HAP-1 (cell line): ENCODE results near the gene EHBP1.
A peak's percentile ranks its signal among the peaks of the same experiment; 100 is the strongest.

Experiments
- DNase-seq, 2 experiments: peaks; one replicate each; pipeline ENCODE4 v3.0.0-alpha.2; 2016 to 2020; ENCODE audit warnings: low spot score in 2 of 2
- H3K27me3 ChIP-seq: fragments of 250-450 bp; sonication (Bioruptor Pico); 2 replicates; pipeline ENCODE4 v1.5.1; 2020; ENCODE audit warnings: low read depth, mild to moderate bottlenecking, moderate library complexity
- H3K36me3 ChIP-seq: fragments of 250-450 bp; sonication (Bioruptor Pico); replicated peaks from 2 replicates; pipeline ENCODE4 v1.5.1; 2020; ENCODE audit warnings: mild to moderate bottlenecking
- H3K4me1 ChIP-seq: fragments of 250-450 bp; sonication (Bioruptor Pico); 2 replicates; pipeline ENCODE4 v1.5.1; 2020; ENCODE audit warnings: mild to moderate bottlenecking
- H3K4me3 ChIP-seq: fragments of 250-450 bp; sonication (Bioruptor Pico); 2 replicates; pipeline ENCODE4 v1.5.1; 2020; ENCODE audit warnings: mild to moderate bottlenecking, moderate library complexity
- H3K9me3 ChIP-seq: fragments of 250-450 bp; sonication (Bioruptor Pico); 2 replicates; pipeline ENCODE4 v1.5.1; 2020; ENCODE audit warnings: mild to moderate bottlenecking, moderate library complexity
- in situ Hi-C: fragments of 300-500 bp; cut with MboI; formaldehyde crosslinking; loops from 3 replicates; pipeline ENCODE4 v1.14.3; 2020; ENCODE audit warnings: low sequenced_read_pairs, inconsistent platforms, mixed read lengths

EHBP1 gene

GRCh38 chr2:62933398-62933917 is 227.9 kb downstream of the EHBP1 start:
- Histone ChIP-seq H3K36me3 (no peaks in the 10 kb centered on the region), H3K4me3 (no peak overlapping the region), H3K4me1 (peaks cover 18% of the 10 kb centered on the region), H3K27me3 (no peaks in the 10 kb centered on the region), H3K9me3 (no peaks in the 10 kb centered on the region)
- DNase-seq, result no peak
- in situ Hi-C loops, result no loop called here

GRCh38 chr2:62934517-62934916 is 229.0 kb downstream of the EHBP1 start:
- Histone ChIP-seq H3K4me3 (no peak overlapping the region), H3K4me1 (peaks cover 18% of the 10 kb centered on the region), H3K9me3 (no peaks in the 10 kb centered on the region), H3K36me3 (no peaks in the 10 kb centered on the region), H3K27me3 (no peaks in the 10 kb centered on the region)
- in situ Hi-C loops, result no loop called here
- DNase-seq, result peak; percentile 22 to 48

GRCh38 chr2:62938126-62938525 is 232.6 kb downstream of the EHBP1 start:
- no peak for DNase-seq
- H3K4me1 ChIP-seq, result peaks cover 17% of the 10 kb centered on the region
- H3K4me3 ChIP-seq, result no peak overlapping the region
- H3K36me3 ChIP-seq, result no peaks in the 10 kb centered on the region
- no peaks in the 10 kb centered on the region for H3K27me3 ChIP-seq
- in situ Hi-C loops, result no loop called here
- H3K9me3 ChIP-seq, result no peaks in the 10 kb centered on the region

GRCh38 chr2:62939735-62940491 is 234.4 kb downstream of the EHBP1 start:
- no peak for DNase-seq

GRCh38 chr2:62940697-62941096 is 235.2 kb downstream of the EHBP1 start:
- in situ Hi-C loops, result no loop called here
- H3K27me3 ChIP-seq, result no peaks in the 10 kb centered on the region
- no peaks in the 10 kb centered on the region for H3K9me3 ChIP-seq
- no peaks in the 10 kb centered on the region for H3K36me3 ChIP-seq
- H3K4me1 ChIP-seq, result no peaks in the 10 kb centered on the region
- DNase-seq, result no peak
- no peak overlapping the region for H3K4me3 ChIP-seq

More at GRCh38 chr2:62939735-62940491, 234.4 kb downstream of the EHBP1 start:
- Histone ChIP-seq H3K27me3 (no peaks in the 10 kb centered on the region), H3K4me3 (no peak overlapping the region), H3K9me3 (no peaks in the 10 kb centered on the region), H3K36me3 (no peaks in the 10 kb centered on the region), H3K4me1 (no peaks in the 10 kb centered on the region)
- in situ Hi-C loops, result no loop called here

GRCh38 chr2:62941413-62941812 is 235.9 kb downstream of the EHBP1 start:
- DNase-seq, result no peak
- Histone ChIP-seq H3K4me1 (peaks cover under 1% of the 10 kb centered on the region), H3K36me3 (no peaks in the 10 kb centered on the region), H3K27me3 (no peaks in the 10 kb centered on the region), H3K9me3 (no peaks in the 10 kb centered on the region), H3K4me3 (no peak overlapping the region)
- in situ Hi-C loops, result no loop called here

- DNase-seq, result no peak
Measured at GRCh38 chr2:62944362-62944761, 238.8 kb downstream of the EHBP1 start.

GRCh38 chr2:62947403-62947802 is 241.9 kb downstream of the EHBP1 start:
- Histone ChIP-seq H3K4me3 (no peak overlapping the region), H3K9me3 (no peaks in the 10 kb centered on the region), H3K36me3 (no peaks in the 10 kb centered on the region), H3K4me1 (peaks cover 4% of the 10 kb centered on the region), H3K27me3 (no peaks in the 10 kb centered on the region)
- DNase-seq, result no peak
- in situ Hi-C loops, result no loop called here

More at GRCh38 chr2:62944362-62944761, 238.8 kb downstream of the EHBP1 start:
- no peaks in the 10 kb centered on the region for H3K27me3 ChIP-seq
- H3K9me3 ChIP-seq, result no peaks in the 10 kb centered on the region
- peaks cover 4% of the 10 kb centered on the region for H3K4me1 ChIP-seq
- H3K4me3 ChIP-seq, result no peak overlapping the region
- H3K36me3 ChIP-seq, result no peaks in the 10 kb centered on the region
- in situ Hi-C loops, result no loop called here

- DNase-seq, result no peak
- Histone ChIP-seq H3K4me3 (no peak overlapping the region), H3K36me3 (no peaks in the 10 kb centered on the region), H3K27me3 (no peaks in the 10 kb centered on the region), H3K9me3 (no peaks in the 10 kb centered on the region), H3K4me1 (no peaks in the 10 kb centered on the region)
- in situ Hi-C loops, result no loop called here
Measured at GRCh38 chr2:62956651-62957050, 251.1 kb downstream of the EHBP1 start.

GRCh38 chr2:62958206-62958605 is 252.7 kb downstream of the EHBP1 start:
- no peaks in the 10 kb centered on the region for H3K36me3 ChIP-seq
- in situ Hi-C loops, result no loop called here
- no peak overlapping the region for H3K4me3 ChIP-seq
- no peak for DNase-seq
- no peaks in the 10 kb centered on the region for H3K9me3 ChIP-seq
- H3K4me1 ChIP-seq, result no peaks in the 10 kb centered on the region
- H3K27me3 ChIP-seq, result no peaks in the 10 kb centered on the region

- Histone ChIP-seq H3K27me3 (no peaks in the 10 kb centered on the region), H3K4me3 (no peak overlapping the region), H3K4me1 (no peaks in the 10 kb centered on the region), H3K36me3 (no peaks in the 10 kb centered on the region), H3K9me3 (no peaks in the 10 kb centered on the region)
- in situ Hi-C loops, result no loop called here
- no peak for DNase-seq
Measured at GRCh38 chr2:62964050-62964449, 258.5 kb downstream of the EHBP1 start.

- in situ Hi-C loops, result no loop called here
- Histone ChIP-seq H3K36me3 (no peaks in the 10 kb centered on the region), H3K9me3 (no peaks in the 10 kb centered on the region), H3K27me3 (no peaks in the 10 kb centered on the region), H3K4me1 (no peaks in the 10 kb centered on the region), H3K4me3 (no peak overlapping the region)
- no peak for DNase-seq
Measured at GRCh38 chr2:62964671-62965070, 259.2 kb downstream of the EHBP1 start.

GRCh38 chr2:62966991-62967390 is 261.5 kb downstream of the EHBP1 start:
- no peaks in the 10 kb centered on the region for H3K9me3 ChIP-seq
- in situ Hi-C loops, result no loop called here
- H3K27me3 ChIP-seq, result no peaks in the 10 kb centered on the region
- no peaks in the 10 kb centered on the region for H3K4me1 ChIP-seq
- H3K36me3 ChIP-seq, result no peaks in the 10 kb centered on the region
- H3K4me3 ChIP-seq, result no peak overlapping the region
- DNase-seq, result peak in 1 of 2 experiments; percentile 12

GRCh38 chr2:62968168-62968567 is 262.7 kb downstream of the EHBP1 start:
- Histone ChIP-seq H3K4me1 (no peaks in the 10 kb centered on the region), H3K27me3 (no peaks in the 10 kb centered on the region), H3K36me3 (no peaks in the 10 kb centered on the region), H3K9me3 (no peaks in the 10 kb centered on the region), H3K4me3 (no peak overlapping the region)
- in situ Hi-C loops, result no loop called here
- no peak for DNase-seq
